Measurements from ENCODE around the gene CST6. TPM values are rescaled to one million over a fixed set of nuclear protein-coding genes. Genes with fewer than 3 reads are reported as not detected.

The CST6 gene
- total and polyA plus RNA-seq, 8 donors: 0.50 to 47.8 (median 6.6) TPM; not detected in 5

- WGBS, 5 donors: 68 to 77% (median 72%) methylated on average over 21 to 22 of the region's 22 CpGs
- intact Hi-C loops (cut with DNase I; ENCODE audit: low total_unique reads): no loop called here
- H3K27me3 ChIP-seq: no peaks in the 10 kb centered on the region
- H3K27ac ChIP-seq: peak overlapping the region in 1 of 5 donors; percentile 32
- no peaks in the 10 kb centered on the region for H3K4me1 ChIP-seq
- H3K4me3 ChIP-seq: no peak overlapping the region
- no peaks in the 10 kb centered on the region for H3K9me3 ChIP-seq
- no peak for DNase-seq
- H3K36me3 ChIP-seq: peaks cover 16 to 24% (median 22%) of the 10 kb centered on the region in 4 donors
- no peak for TF ChIP-seq CTCF (IDR thresholded peaks at IDR 0.05)
- TF ChIP-seq POLR2AphosphoS5 (IDR thresholded peaks at IDR 0.05): no peak
- TF ChIP-seq POLR2A (IDR thresholded peaks at IDR 0.05): no peak
- no peak for TF ChIP-seq EP300 (IDR thresholded peaks at IDR 0.05)
These were observed 28.8 kb upstream of the CST6 start for GRCh38 chr11:65982824-65983588.

- 60 to 90% (median 85%) methylated on average over 1 to 5 of the region's 5 CpGs for WGBS, 5 donors
- H3K36me3 ChIP-seq: peaks cover 10 to 18% (median 16%) of the 10 kb centered on the region in 4 donors
- no peak overlapping the region for H3K27ac ChIP-seq
- intact Hi-C loops (cut with DNase I; ENCODE audit: low total_unique reads): no loop called here
- no peaks in the 10 kb centered on the region for H3K4me1 ChIP-seq
- DNase-seq: no peak
- no peaks in the 10 kb centered on the region for H3K9me3 ChIP-seq
- H3K27me3 ChIP-seq: no peaks in the 10 kb centered on the region
- H3K4me3 ChIP-seq: no peak overlapping the region
- no peak for TF ChIP-seq POLR2AphosphoS5 (IDR thresholded peaks at IDR 0.05)
- no peak for TF ChIP-seq EP300 (IDR thresholded peaks at IDR 0.05)
- TF ChIP-seq CTCF (IDR thresholded peaks at IDR 0.05): no peak
- no peak for TF ChIP-seq POLR2A (IDR thresholded peaks at IDR 0.05)
These were observed 28.2 kb upstream of the CST6 start for GRCh38 chr11:65983589-65983987.

GRCh38 chr11:65987336-65987735, 24.5 kb upstream of the CST6 start:
- TF ChIP-seq CTCF (IDR thresholded peaks at IDR 0.05) (no peak), EP300 (IDR thresholded peaks at IDR 0.05) (no peak), POLR2A (IDR thresholded peaks at IDR 0.05) (no peak), POLR2AphosphoS5 (IDR thresholded peaks at IDR 0.05) (no peak)
- Histone ChIP-seq H3K9me3 (no peaks in the 10 kb centered on the region), H3K27me3 (no peaks in the 10 kb centered on the region), H3K4me3 (no peak overlapping the region), H3K36me3 (peaks cover 0 to 13% (median 4%) of the 10 kb centered on the region in 4 donors), H3K27ac (no peak overlapping the region), H3K4me1 (peaks cover 0 to 10% (median 3%) of the 10 kb centered on the region in 4 donors)
- intact Hi-C loops (cut with DNase I; ENCODE audit: low total_unique reads): no loop called here
- no peak for DNase-seq
- 73 to 85% (median 76%) methylated on average over 9 of the region's 9 CpGs for WGBS, 5 donors

GRCh38 chr11:65988791-65989592, 22.8 kb upstream of the CST6 start:
- H3K36me3 ChIP-seq: peaks cover 0 to 13% (median 4%) of the 10 kb centered on the region in 4 donors
- H3K27me3 ChIP-seq: no peaks in the 10 kb centered on the region
- intact Hi-C loops (cut with DNase I; ENCODE audit: low total_unique reads): no loop called here
- peaks cover 0 to 10% (median 3%) of the 10 kb centered on the region in 4 donors for H3K4me1 ChIP-seq
- peak overlapping the region in 3 of 5 donors; percentile 34 to 57 (median 42) for H3K27ac ChIP-seq
- WGBS, 5 donors: 10 to 25% (median 15%) methylated on average over 10 of the region's 10 CpGs
- no peak overlapping the region for H3K4me3 ChIP-seq
- peak; percentile 93 to 98 for DNase-seq
- TF ChIP-seq POLR2AphosphoS5 (IDR thresholded peaks at IDR 0.05): peak in 1 of 3 donors; percentile 85
- TF ChIP-seq POLR2A (IDR thresholded peaks at IDR 0.05): no peak
- TF ChIP-seq CTCF (IDR thresholded peaks at IDR 0.05): peak in 6 of 7 experiments; percentile 26 to 99 (median 86)
- TF ChIP-seq EP300 (IDR thresholded peaks at IDR 0.05): no peak
- H3K9me3 ChIP-seq: no peaks in the 10 kb centered on the region
